IMR-90 (cell line): ENCODE measurements around the gene NBPF3.

Experiments used
- BHLHE40 ChIP-seq: fragments of 150-350 bp; IDR thresholded peaks from 2 replicates; pipeline ENCODE4 v1.6.1; 2016; ENCODE audit warnings: mild to moderate bottlenecking, low read depth, low read length
- CHD1 ChIP-seq: IDR thresholded peaks from 2 replicates; pipeline ENCODE4 v1.6.1; 2012; ENCODE audit warnings: low read depth, low read length, improper control_type of control experiment
- CTCF ChIP-seq: conservative IDR thresholded peaks from 2 replicates; pipeline ENCODE4 v1.5.1; 2012; ENCODE audit warnings: mild to moderate bottlenecking, low read depth, low read length, improper control_type of control experiment
- MXI1 ChIP-seq: IDR thresholded peaks from 2 replicates; pipeline ENCODE4 v1.6.1; 2012; ENCODE audit warnings: low read depth, mild to moderate bottlenecking, low read length, moderate library complexity, borderline replicate concordance
- POLR2A ChIP-seq: IDR thresholded peaks from 2 replicates; pipeline ENCODE4 v1.6.1; 2012; ENCODE audit warnings: mild to moderate bottlenecking, low read depth, low read length
- RAD21 ChIP-seq: IDR thresholded peaks from 2 replicates; pipeline ENCODE4 v1.6.1; 2012; ENCODE audit warnings: low read length, improper control_type of control experiment
- SMC3 ChIP-seq: fragments of 150-350 bp; IDR thresholded peaks from 2 replicates; pipeline ENCODE4 v1.6.1; 2016; ENCODE audit warnings: low read depth, mild to moderate bottlenecking, antibody characterized with exemption, low read length, moderate library complexity
- USF2 ChIP-seq: fragments of 150-350 bp; IDR thresholded peaks from 2 replicates; pipeline ENCODE4 v1.6.1; 2017; ENCODE audit warnings: mild to moderate bottlenecking, antibody characterized with exemption, low read length, low read depth

GRCh38 chr1:21508580-21509350, 68.8 kb downstream of the NBPF3 start:
- no peak for TF ChIP-seq POLR2A
- 0 out of 2 replicates have a peak, but pooled peaks have one; percentile 36 for TF ChIP-seq USF2
- TF ChIP-seq CHD1: no peak
- no peak for TF ChIP-seq BHLHE40
- peak; percentile 68 for TF ChIP-seq CTCF
- TF ChIP-seq SMC3: peak; percentile 60
- peak; percentile 65 for TF ChIP-seq RAD21
- 0 out of 2 replicates have a peak, but pooled peaks have one; percentile 17 for TF ChIP-seq MXI1
